Measurements from ENCODE around the gene ZNF200. TPM values are rescaled to one million over a fixed set of nuclear protein-coding genes. Genes with fewer than 3 reads are reported as not detected.

Gene ZNF200, protein sequence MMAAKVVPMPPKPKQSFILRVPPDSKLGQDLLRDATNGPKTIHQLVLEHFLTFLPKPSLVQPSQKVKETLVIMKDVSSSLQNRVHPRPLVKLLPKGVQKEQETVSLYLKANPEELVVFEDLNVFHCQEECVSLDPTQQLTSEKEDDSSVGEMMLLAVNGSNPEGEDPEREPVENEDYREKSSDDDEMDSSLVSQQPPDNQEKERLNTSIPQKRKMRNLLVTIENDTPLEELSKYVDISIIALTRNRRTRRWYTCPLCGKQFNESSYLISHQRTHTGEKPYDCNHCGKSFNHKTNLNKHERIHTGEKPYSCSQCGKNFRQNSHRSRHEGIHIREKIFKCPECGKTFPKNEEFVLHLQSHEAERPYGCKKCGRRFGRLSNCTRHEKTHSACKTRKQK
- 3.0 and 4.7 TPM in 2 replicates for polyA plus RNA-seq

DNA sequence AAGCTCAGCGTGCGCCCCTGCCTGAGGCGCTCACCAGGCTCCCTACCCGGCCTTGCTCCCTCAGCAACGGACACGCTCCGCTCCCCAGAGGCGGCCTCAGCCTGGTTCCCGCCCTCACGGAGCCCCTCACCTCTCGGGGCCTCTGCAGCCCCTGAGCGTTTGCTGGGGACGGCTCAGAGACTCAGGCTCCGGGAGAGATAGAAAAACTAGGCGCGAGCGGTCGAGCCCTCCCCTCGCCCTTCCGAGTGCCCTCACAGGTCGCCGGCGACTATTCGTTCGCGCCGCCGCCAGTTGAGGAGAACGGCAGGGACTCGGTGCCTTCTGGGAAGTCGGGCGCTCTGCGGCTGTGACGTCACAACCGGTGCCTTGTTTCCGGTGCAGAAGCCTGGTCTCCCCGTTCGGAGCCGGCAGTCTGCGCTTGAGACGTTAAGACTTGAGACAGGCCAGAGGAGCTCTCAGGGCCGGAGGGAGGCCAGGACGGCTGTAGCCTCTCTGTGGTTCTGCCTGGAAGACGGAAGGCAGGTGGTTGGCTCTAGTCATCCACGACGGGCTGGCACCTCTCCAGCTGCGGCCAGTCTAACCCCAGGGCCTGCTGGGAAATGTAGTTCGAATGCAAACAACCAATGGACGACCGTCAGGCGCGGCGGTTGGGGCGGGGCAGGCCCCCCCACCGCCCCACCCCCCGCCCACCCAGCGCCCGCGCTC lies at the start of gene ZNF200:
ZNF200 (minus strand) TSS at position 302 of the 705 bp plus-strand sequence. CDS start 1,403 bp downstream, outside the sequence.

DNA sequence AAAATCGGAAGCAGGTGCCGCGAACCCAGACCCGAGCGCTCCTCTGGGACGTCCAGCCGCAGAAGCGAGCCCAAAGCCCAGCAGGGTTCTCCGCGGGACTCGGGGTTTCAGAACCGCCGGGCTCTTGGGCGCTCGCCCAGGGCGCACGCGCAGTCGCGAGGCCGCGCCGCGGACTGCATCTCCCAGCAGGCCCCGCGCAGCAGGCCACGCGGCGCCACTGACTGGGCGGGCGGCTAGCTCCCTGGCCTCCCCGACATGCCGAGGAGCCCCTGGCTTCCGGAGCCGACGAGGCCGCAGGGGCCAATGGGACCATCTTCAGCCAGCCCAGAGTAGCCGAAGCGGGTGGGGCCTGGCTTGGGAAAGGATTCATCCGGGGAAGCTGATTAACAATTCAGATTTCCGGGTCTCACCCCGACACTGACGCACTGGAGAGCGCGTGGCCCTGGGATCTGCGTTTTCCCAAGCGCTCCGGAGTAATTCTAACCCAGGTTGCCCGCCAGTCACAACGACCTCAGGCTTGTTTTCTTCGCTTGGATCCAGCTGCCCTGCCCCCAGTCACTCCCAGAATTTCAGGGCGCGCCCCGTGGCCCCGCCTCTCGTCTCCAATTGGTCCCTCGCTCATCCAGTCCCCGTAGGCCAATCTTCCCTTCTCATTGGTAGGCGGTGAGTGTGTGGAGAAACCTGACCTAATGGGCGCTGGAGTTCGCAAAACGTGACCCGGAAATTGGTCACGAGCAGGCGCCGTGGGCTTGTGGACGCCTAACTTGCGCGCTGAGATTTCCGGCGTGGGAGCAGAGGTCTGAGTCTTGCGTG lies 48.0 kb upstream of the ZNF200 start, which contains the start of gene ZNF263:
ZNF263 (plus strand) TSS at position 762 of the 813 bp plus-strand sequence. CDS start 328 bp downstream, outside the sequence.

DNA sequence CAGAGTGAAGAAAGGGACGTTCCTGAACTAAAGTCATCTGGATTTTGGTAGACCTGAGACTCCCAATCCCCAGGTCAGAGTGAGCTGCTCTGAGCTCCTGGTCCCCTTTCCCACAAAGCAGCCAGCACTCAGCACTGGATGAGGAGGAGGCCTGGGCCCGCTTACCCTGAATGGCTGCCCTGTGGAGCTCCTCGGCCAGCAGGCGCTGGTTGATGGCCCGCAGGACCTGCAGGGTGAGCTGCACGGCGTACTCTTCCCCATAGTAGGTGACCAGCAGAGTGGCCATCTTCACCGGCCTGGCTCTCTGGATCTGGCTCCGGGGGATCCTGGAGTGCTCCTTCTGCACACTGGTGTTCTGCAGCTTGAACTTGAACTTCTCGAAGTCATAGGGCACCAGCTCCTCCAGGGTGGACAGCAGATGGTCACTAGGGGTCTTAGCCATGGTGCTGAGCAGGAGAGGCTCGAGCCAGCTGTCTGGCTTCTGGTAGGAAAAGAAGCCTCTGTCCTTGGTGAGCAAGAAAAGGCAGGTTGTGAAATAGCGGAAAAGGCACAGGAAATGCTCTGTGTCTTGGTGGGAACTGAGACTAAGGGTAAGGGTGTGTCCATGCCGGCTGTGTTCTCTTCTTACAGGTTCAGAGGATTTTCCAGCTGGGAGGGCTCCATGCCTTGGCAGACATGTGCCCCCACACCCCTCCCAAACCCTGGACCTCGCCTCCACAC lies 21.3 kb upstream of the ZNF200 start, which contains the start of gene MEFV:
MEFV (minus strand) TSS at position 488 of the 720 bp plus-strand sequence; CDS start at position 442, 46 bp downstream.

DNA sequence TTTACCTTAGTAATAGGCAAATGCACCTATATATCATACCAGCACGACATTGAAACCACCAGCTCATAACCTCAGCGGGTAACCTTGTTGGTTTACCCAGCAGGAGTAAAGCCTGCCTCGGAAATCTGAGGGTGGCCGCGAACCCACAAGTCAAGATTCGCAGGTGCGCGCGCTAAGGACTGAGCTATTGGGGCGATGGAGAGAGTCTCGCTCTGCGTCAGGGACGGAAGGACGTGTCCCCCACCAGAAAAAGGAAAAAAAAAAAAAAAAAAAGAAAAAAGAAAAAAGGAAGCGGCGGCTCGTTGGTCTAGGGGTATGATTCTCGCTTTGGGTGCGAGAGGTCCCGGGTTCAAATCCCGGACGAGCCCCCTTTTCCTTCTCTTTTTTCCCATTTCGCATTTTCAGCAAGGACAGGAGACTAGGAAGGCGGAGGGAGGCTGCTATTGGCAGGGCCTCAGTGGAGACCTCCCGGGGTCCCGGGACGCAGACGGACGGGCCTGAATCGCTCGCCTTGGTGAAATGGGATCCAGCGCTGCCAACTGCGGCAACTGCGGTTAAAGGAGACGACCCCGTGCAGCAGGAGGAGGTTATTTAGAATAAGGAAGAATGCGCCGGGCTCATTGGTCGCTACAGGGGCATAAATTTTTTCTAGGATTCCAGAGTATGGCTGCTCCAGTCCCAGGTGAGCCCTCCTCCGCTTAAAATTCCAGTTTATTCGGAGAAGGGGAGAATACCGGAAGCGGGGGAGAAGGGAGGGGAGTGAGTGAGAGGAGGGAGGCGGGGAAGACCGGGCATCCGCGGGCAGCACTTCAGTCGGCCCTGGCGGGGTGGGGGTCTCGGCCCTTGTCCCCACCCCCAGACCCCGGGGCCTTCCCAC lies 46.9 kb downstream of the ZNF200 start, which contains the start of gene OR1F1:
OR1F1 (plus strand) TSS at position 407 of the 877 bp plus-strand sequence.

Other genes with a start within 250 kb of the ZNF200 start
- gene CLDN9, start 222.2 kb downstream of the ZNF200 start, polyA plus RNA-seq = 0.23 TPM in 1 of 2 replicates, not detected in the other
- not detected in 2 replicates for gene CLDN6, start 217.0 kb downstream of the ZNF200 start, polyA plus RNA-seq
- gene TNFRSF12A, start 214.8 kb downstream of the ZNF200 start, polyA plus RNA-seq = 1.9 TPM in 1 of 2 replicates, not detected in the other
- gene HCFC1R1, start 211.2 kb downstream of the ZNF200 start, polyA plus RNA-seq = 67.2 and 82.7 TPM in 2 replicates
- gene THOC6, start 211.1 kb downstream of the ZNF200 start, polyA plus RNA-seq = 0.93 and 1.8 TPM in 2 replicates
- gene BICDL2, start 198.2 kb downstream of the ZNF200 start, polyA plus RNA-seq = not detected in 2 replicates
- 0.20 TPM in 1 of 2 replicates, not detected in the other for gene MMP25, start 188.6 kb downstream of the ZNF200 start, polyA plus RNA-seq
- not detected in 2 replicates for gene IL32, start 169.5 kb downstream of the ZNF200 start, polyA plus RNA-seq
- gene ZSCAN10, start 135.9 kb downstream of the ZNF200 start, polyA plus RNA-seq = not detected in 2 replicates
- gene ZNF205, start 122.6 kb downstream of the ZNF200 start, polyA plus RNA-seq = not detected in 2 replicates
- gene ZNF213, start 100.1 kb downstream of the ZNF200 start, polyA plus RNA-seq = 1.9 and 3.4 TPM in 2 replicates
- gene OR1F1, start 47.0 kb downstream of the ZNF200 start, polyA plus RNA-seq = 0.27 TPM in 1 of 2 replicates, not detected in the other
- gene MEFV, start 21.5 kb upstream of the ZNF200 start, polyA plus RNA-seq = not detected in 2 replicates
- gene ZNF263, start 48.3 kb upstream of the ZNF200 start, polyA plus RNA-seq = 3.5 and 4.0 TPM in 2 replicates
- gene TIGD7, start 70.3 kb upstream of the ZNF200 start, polyA plus RNA-seq = 4.2 and 4.3 TPM in 2 replicates
- 10.0 and 19.0 TPM in 2 replicates for gene ZNF75A, start 70.3 kb upstream of the ZNF200 start, polyA plus RNA-seq
- not detected in 2 replicates for gene OR2C1, start 120.7 kb upstream of the ZNF200 start, polyA plus RNA-seq
- gene ZSCAN32, start 165.8 kb upstream of the ZNF200 start, polyA plus RNA-seq = 5.8 and 6.4 TPM in 2 replicates
- 4.3 and 10.4 TPM in 2 replicates for gene ZNF174, start 166.1 kb upstream of the ZNF200 start, polyA plus RNA-seq
- 1.2 and 3.0 TPM in 2 replicates for gene ZNF597, start 208.3 kb upstream of the ZNF200 start, polyA plus RNA-seq
- 90.2 and 142 TPM in 2 replicates for gene NAA60, start 208.5 kb upstream of the ZNF200 start, polyA plus RNA-seq

Measured in Purkinje cell (primary cell).